AG09309 (cell line): ENCODE measurements around the gene DHX40.
"Not testable (repeated sequence)": the region's sequence is repeated elsewhere in the genome, so short reads cannot be mapped to it uniquely, and the experiment has no call there.

Experiments used
- DNase-seq: peaks from one replicate; pipeline ENCODE4 v3.0.0-alpha.2; 2010; ENCODE audit warnings: low read depth
- H3K4me3 ChIP-seq: 2 replicates; pipeline ENCODE4 v1.5.1; 2011; ENCODE audit warnings: mild to moderate bottlenecking, low read depth, low read length, moderate library complexity; ENCODE audit not compliant: control insufficient read depth
- TF ChIP-seq, protein P1 (sequence below): IDR thresholded peaks from 2 replicates; pipeline ENCODE4 v1.5.1; 2011; ENCODE audit warnings: mild to moderate bottlenecking, low read depth, low read length, inconsistent platforms; ENCODE audit not compliant: insufficient read depth, control insufficient read depth; ENCODE audit errors: missing control alignments

The DHX40 gene

DNA sequence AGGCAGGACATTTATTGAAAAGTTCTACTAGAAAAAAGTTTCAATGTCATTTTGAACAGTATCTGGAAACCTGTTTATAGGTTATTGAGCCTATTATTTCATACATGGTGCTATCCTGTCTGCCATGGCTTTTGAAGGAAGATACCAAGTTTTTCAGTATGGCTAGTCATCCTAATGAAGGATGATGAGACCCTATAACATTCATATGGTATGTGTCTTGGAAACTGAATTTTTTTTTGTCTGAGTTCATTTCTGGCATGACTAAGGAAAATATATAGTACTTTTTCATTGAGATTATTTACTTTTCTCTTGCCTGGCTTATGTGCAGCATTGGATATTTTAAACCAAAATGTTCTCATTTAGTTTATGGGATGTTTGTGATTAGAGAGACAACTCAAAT lies 84.5 kb downstream of the DHX40 start:
- no peak for DNase-seq
- TF ChIP-seq, protein P1, sequence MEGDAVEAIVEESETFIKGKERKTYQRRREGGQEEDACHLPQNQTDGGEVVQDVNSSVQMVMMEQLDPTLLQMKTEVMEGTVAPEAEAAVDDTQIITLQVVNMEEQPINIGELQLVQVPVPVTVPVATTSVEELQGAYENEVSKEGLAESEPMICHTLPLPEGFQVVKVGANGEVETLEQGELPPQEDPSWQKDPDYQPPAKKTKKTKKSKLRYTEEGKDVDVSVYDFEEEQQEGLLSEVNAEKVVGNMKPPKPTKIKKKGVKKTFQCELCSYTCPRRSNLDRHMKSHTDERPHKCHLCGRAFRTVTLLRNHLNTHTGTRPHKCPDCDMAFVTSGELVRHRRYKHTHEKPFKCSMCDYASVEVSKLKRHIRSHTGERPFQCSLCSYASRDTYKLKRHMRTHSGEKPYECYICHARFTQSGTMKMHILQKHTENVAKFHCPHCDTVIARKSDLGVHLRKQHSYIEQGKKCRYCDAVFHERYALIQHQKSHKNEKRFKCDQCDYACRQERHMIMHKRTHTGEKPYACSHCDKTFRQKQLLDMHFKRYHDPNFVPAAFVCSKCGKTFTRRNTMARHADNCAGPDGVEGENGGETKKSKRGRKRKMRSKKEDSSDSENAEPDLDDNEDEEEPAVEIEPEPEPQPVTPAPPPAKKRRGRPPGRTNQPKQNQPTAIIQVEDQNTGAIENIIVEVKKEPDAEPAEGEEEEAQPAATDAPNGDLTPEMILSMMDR, result no peak
- no peak overlapping the region for H3K4me3 ChIP-seq

DNA sequence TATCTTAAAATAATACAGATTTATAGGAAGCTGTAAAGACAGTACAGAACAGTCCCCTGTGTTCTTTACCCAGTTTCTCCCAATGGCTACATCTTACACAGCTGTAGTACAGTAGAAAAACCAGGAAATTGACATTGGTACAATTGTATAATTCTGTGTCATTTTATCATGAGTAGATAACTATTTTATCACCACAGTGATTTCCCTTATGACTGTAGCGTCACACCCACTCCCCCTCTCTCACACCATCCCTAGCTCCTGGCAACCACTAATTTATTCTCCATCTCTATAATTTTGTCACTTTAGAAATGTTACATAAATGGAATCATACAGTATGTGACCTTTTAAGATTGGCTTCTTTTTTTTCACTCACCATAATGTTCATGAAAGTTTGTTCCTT lies 85.2 kb downstream of the DHX40 start:
- no peak overlapping the region for H3K4me3 ChIP-seq
- TF ChIP-seq, protein P1, result no peak
- DNase-seq, result no peak

DNA sequence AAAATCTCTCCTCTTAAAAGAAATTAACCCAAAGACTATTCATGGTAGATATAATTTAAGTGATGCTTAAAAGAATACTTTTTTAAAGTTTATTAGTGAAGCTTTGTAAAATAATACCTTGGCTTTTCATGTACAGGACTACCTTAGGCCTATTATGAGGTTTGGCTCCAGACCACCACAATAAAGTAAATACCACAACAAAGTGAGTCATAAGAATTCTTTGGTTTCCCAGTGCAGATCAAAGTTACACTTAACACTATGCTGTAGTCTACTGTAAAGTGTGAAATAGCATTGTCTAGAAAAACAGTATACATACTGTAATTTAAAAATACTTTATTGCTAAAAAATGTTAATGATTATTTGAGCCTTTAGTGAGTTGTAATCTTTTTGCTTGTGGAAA lies 85.9 kb downstream of the DHX40 start:
- no peak for DNase-seq
- H3K4me3 ChIP-seq, result no peak overlapping the region
- TF ChIP-seq, protein P1, result no peak

DNA sequence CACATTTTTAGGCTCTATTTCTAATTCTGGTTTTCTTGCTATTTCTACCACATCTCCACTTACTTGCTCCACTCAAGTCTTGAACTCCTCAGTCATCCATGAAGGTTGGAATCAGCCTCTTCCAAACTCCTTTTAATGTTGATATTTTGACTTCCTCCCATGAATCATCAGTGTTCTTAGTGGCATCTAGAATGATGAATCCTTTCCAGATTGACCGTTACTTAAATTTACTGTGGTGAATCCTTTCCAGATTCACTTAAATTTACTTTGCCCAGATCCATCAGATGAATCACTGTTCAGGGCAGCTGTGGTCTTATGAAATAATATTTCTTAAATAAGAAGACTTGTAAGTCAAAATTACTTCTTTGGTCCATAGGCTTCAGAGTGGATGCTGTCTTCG lies 86.7 kb downstream of the DHX40 start:
- TF ChIP-seq, protein P1, result no peak
- DNase-seq, result peak; percentile 67
- H3K4me3 ChIP-seq, result no peak overlapping the region

DNA sequence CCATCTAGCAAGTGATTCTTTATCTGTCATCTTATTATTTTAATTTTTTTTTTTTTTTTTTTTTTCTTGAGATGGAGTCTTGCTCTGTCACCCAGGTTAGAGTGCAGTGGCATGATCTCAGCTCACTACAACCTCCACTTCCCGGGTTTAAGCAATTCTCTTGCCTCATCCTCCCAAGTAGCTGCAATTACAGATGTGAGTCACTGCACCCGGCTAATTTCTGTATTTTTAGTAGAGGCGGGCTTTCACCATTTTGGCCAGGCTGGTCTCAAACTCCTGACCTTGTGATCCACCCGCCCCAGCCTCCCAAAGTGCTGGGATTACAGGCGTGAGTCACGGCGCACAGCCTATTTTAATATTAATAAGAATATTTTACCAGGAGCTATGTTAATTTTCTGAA lies 91.2 kb downstream of the DHX40 start:
- DNase-seq, result peak; percentile 64
- not testable (repeated sequence) for H3K4me3 ChIP-seq
